DOHH2 (cell line): Measurements from ENCODE around the gene R3HDM2.

ENCODE experiments used
- H3F3A ChIP-seq: fragments of 200-600 bp; sonication (generic), shearing (Covaris generic); 2 replicates; pipeline ENCODE4 v1.6.0; 2016; ENCODE audit warnings: antibody characterized with exemption, mild to moderate bottlenecking; ENCODE audit not compliant: control insufficient read depth, insufficient read depth
- H3K27ac ChIP-seq: fragments of 200-600 bp; sonication (generic); 2 replicates; pipeline ENCODE4 v1.5.1; 2014; ENCODE audit warnings: low read depth, mild to moderate bottlenecking, low read length, moderate library complexity
- H3K27me3 ChIP-seq: fragments of 200-600 bp; sonication (generic); 2 replicates; pipeline ENCODE4 v1.6.1; 2014; ENCODE audit warnings: mild to moderate bottlenecking, low read length, mixed read lengths; ENCODE audit not compliant: control insufficient read depth
- H3K36me3 ChIP-seq: fragments of 200-600 bp; sonication (generic); 2 replicates; pipeline ENCODE4 v1.6.1; 2014; ENCODE audit warnings: mild to moderate bottlenecking, low read length, moderate library complexity, mixed read lengths; ENCODE audit not compliant: control insufficient read depth
- H3K4me1 ChIP-seq: fragments of 200-600 bp; sonication (generic); 2 replicates; pipeline ENCODE4 v1.6.1; 2014; ENCODE audit warnings: mild to moderate bottlenecking, low read length, mixed read lengths; ENCODE audit not compliant: control insufficient read depth
- H3K4me2 ChIP-seq: fragments of 200-600 bp; sonication (generic); 2 replicates; pipeline ENCODE4 v1.6.0; 2014; ENCODE audit warnings: mild to moderate bottlenecking, low read length, moderate library complexity
- H3K4me3 ChIP-seq: fragments of 200-600 bp; sonication (generic); 2 replicates; pipeline ENCODE4 v1.5.1; 2014; ENCODE audit warnings: mild to moderate bottlenecking, low read length, mixed read lengths
- H3K79me2 ChIP-seq: fragments of 200-600 bp; sonication (generic); 2 replicates; pipeline ENCODE4 v1.6.1; 2014; ENCODE audit warnings: mild to moderate bottlenecking, low read length, mixed read lengths; ENCODE audit not compliant: control insufficient read depth
- H3K9me2 ChIP-seq: fragments of 200-600 bp; sonication (generic); replicated peaks from 2 replicates; pipeline ENCODE4 v1.6.1; 2014; ENCODE audit warnings: mild to moderate bottlenecking, low read length, mixed read lengths; ENCODE audit not compliant: control insufficient read depth
- H3K9me3 ChIP-seq: fragments of 200-600 bp; sonication (generic); 2 replicates; pipeline ENCODE4 v1.6.1; 2014; ENCODE audit warnings: antibody characterized with exemption, low read length, mixed read lengths; ENCODE audit not compliant: control insufficient read depth, insufficient read depth
- H4K20me1 ChIP-seq: fragments of 200-600 bp; sonication (generic); 2 replicates; pipeline ENCODE4 v1.6.0; 2014; ENCODE audit warnings: low read depth, mild to moderate bottlenecking, antibody characterized with exemption, low read length, moderate library complexity; ENCODE audit not compliant: control insufficient read depth, insufficient read depth
- EZH2phosphoT487 ChIP-seq: fragments of 200-600 bp; sonication (generic); IDR thresholded peaks from 2 replicates; pipeline ENCODE4 v1.6.1; 2017; ENCODE audit warnings: borderline replicate concordance, mild to moderate bottlenecking, antibody characterized with exemption, low read length, moderate library complexity, mixed read lengths
- TF ChIP-seq, protein P1 (sequence below): fragments of 200-600 bp; sonication (generic); IDR thresholded peaks from one replicate; pipeline ENCODE4 v1.5.1; 2014; ENCODE audit warnings: antibody characterized with exemption, mild to moderate bottlenecking, low read depth, low read length; ENCODE audit not compliant: poor library complexity, severe bottlenecking

The R3HDM2 gene

DNA sequence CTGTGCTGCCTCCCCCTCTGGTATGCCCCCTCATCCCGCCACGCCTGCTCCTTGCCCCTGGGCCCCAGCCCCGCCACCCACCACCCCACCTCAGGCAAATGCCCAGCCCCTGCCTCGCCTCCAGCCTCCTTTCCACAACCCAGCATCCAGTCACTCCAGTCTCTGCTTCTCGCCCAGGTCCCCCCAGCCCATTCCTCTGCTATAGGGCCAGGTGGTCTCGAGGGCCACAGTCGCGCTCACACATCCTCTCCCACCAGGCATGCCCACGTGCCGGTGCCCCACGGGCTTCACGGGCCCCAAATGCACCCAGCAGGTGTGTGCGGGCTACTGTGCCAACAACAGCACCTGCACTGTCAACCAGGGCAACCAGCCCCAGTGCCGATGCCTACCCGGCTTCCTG lies 220.4 kb downstream of the R3HDM2 start:
- TF ChIP-seq EZH2phosphoT487, result no peak
- TF ChIP-seq, protein P1, sequence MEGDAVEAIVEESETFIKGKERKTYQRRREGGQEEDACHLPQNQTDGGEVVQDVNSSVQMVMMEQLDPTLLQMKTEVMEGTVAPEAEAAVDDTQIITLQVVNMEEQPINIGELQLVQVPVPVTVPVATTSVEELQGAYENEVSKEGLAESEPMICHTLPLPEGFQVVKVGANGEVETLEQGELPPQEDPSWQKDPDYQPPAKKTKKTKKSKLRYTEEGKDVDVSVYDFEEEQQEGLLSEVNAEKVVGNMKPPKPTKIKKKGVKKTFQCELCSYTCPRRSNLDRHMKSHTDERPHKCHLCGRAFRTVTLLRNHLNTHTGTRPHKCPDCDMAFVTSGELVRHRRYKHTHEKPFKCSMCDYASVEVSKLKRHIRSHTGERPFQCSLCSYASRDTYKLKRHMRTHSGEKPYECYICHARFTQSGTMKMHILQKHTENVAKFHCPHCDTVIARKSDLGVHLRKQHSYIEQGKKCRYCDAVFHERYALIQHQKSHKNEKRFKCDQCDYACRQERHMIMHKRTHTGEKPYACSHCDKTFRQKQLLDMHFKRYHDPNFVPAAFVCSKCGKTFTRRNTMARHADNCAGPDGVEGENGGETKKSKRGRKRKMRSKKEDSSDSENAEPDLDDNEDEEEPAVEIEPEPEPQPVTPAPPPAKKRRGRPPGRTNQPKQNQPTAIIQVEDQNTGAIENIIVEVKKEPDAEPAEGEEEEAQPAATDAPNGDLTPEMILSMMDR, result no peak
- Histone ChIP-seq H3K36me3 (no peaks in the 10 kb centered on the region), H3K4me2 (no peak overlapping the region), H3K4me3 (no peak overlapping the region), H4K20me1 (no peaks in the 10 kb centered on the region; the same call in 1 of the 2 replicates), H3K27me3 (no peaks in the 10 kb centered on the region), H3F3A (peaks cover 4% of the 10 kb centered on the region), H3K9me2 (no peaks in the 10 kb centered on the region), H3K27ac (no peak overlapping the region), H3K9me3 (no peaks in the 10 kb centered on the region), H3K4me1 (peaks cover 32% of the 10 kb centered on the region), H3K79me2 (no peaks in the 10 kb centered on the region)

DNA sequence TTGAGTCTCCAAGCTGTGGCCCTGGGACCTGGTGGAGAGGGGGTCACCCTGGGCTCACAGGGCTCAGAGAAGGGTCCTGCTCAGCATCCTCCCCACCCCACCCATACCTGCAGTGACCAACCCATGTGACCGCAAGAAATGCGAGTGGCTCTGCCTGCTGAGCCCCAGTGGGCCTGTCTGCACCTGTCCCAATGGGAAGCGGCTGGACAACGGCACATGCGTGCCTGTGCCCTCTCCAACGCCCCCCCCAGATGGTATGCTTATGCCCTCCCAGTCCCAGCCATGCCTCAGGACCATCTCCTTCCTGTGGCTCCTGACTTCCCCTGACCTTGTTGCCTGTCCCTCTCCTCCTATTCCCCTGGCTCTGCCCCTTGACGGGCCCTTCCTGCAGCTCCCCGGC lies 220.9 kb downstream of the R3HDM2 start:
- peaks cover 26% of the 10 kb centered on the region for H3K4me1 ChIP-seq
- H4K20me1 ChIP-seq, result no peaks in the 10 kb centered on the region; the same call in 1 of the 2 replicates
- H3K79me2 ChIP-seq, result no peaks in the 10 kb centered on the region
- H3K27ac ChIP-seq, result no peak overlapping the region
- TF ChIP-seq, protein P1, result no peak
- no peak for TF ChIP-seq EZH2phosphoT487
- no peaks in the 10 kb centered on the region; the same call in 1 of the 2 replicates for H3F3A ChIP-seq
- H3K4me2 ChIP-seq, result no peak overlapping the region
- no peaks in the 10 kb centered on the region for H3K27me3 ChIP-seq
- H3K4me3 ChIP-seq, result no peak overlapping the region
- no peaks in the 10 kb centered on the region for H3K9me2 ChIP-seq
- no peaks in the 10 kb centered on the region for H3K9me3 ChIP-seq
- no peaks in the 10 kb centered on the region for H3K36me3 ChIP-seq

DNA sequence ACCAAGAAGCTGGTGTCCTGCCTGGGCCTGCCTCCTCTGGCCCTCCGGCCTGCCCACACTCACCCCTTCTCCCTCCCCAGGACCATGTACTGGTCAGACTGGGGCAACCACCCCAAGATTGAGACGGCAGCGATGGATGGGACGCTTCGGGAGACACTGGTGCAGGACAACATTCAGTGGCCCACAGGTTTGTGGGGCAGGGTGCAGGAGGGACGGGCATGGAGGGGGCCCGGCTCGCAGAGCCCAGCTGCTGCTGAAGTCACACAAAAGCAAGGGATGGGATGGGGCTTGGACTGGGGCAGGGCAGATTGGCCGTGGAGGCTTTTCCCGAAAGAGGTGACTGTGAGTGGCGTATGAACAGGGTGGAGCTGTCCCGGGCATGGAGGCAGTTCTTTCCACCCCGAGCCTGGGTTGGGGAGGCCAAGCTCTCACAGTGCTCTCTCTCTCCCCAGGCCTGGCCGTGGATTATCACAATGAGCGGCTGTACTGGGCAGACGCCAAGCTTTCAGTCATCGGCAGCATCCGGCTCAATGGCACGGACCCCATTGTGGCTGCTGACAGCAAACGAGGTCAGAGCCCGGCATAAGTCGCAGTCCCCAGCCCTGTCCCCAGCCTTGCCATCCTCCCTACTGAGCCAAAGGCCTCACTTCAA lies 222.1 kb downstream of the R3HDM2 start:
- H4K20me1 ChIP-seq, result no peaks in the 10 kb centered on the region; the same call in 1 of the 2 replicates
- H3K4me2 ChIP-seq, result no peak overlapping the region
- H3K4me3 ChIP-seq, result no peak overlapping the region
- no peaks in the 10 kb centered on the region for H3K79me2 ChIP-seq
- no peaks in the 10 kb centered on the region for H3K27me3 ChIP-seq
- H3K9me2 ChIP-seq, result no peaks in the 10 kb centered on the region
- peaks cover 15% of the 10 kb centered on the region for H3K4me1 ChIP-seq
- no peaks in the 10 kb centered on the region for H3K9me3 ChIP-seq
- no peaks in the 10 kb centered on the region for H3K36me3 ChIP-seq
- H3F3A ChIP-seq, result no peaks in the 10 kb centered on the region
- H3K27ac ChIP-seq, result no peak overlapping the region
- TF ChIP-seq EZH2phosphoT487, result no peak
- TF ChIP-seq, protein P1, result no peak
